GM12872 (cell line): ENCODE measurements around the gene ESRP2.

ENCODE experiments used
- CTCF ChIP-seq: IDR thresholded peaks from 3 replicates; pipeline ENCODE4 v1.5.1; 2011; ENCODE audit warnings: low read depth, mild to moderate bottlenecking, low read length, moderate library complexity; ENCODE audit not compliant: insufficient read depth

The ESRP2 gene

GRCh38 chr16:68279726-68280558, 44.0 kb upstream of the ESRP2 start:
- no peak for TF ChIP-seq CTCF

- no peak for TF ChIP-seq CTCF
Observed at GRCh38 chr16:68276223-68276622, 40.3 kb upstream of the ESRP2 start.

GRCh38 chr16:68275611-68276191, 39.8 kb upstream of the ESRP2 start:
- no peak for TF ChIP-seq CTCF

- no peak for TF ChIP-seq CTCF
Observed at GRCh38 chr16:68274441-68274840, 38.5 kb upstream of the ESRP2 start.

GRCh38 chr16:68273896-68274295, 38.0 kb upstream of the ESRP2 start:
- TF ChIP-seq CTCF: no peak

GRCh38 chr16:68273459-68273858, 37.5 kb upstream of the ESRP2 start:
- no peak for TF ChIP-seq CTCF

GRCh38 chr16:68272507-68273209, 36.7 kb upstream of the ESRP2 start:
- TF ChIP-seq CTCF: no peak
